Keratinocyte (primary cell): ENCODE measurements around the gene TACC2. TPM values are rescaled to one million over a fixed set of nuclear protein-coding genes. Genes with fewer than 3 reads are reported as not detected.

Source experiments
- DNase-seq: peaks from one replicate; pipeline ENCODE4 v3.0.0-alpha.2; 2011; ENCODE audit warnings: low read depth, missing footprints, low spot score
- FAIRE-seq: peaks from 2 replicates; lab custom pipeline; 2011; peaks lifted over from hg19 to GRCh38; lab: Jason Lieb, UNC
- H2AFZ ChIP-seq: 2 replicates; pipeline ENCODE4 v1.6.0; 2012; ENCODE audit warnings: low read length, control low read depth, inconsistent platforms; ENCODE audit not compliant: control insufficient read depth
- H3K27ac ChIP-seq: 2 replicates; pipeline ENCODE4 v1.5.1; 2011; ENCODE audit warnings: low read length; ENCODE audit not compliant: control insufficient read depth, insufficient read depth
- H3K27me3 ChIP-seq: 3 replicates; pipeline ENCODE4 v1.6.0; 2011; ENCODE audit warnings: low read length; ENCODE audit not compliant: control insufficient read depth, insufficient read depth; ENCODE audit errors: extremely low read depth
- H3K36me3 ChIP-seq, 2 experiments: 2 replicates in 1 of 2; 3 replicates in 1 of 2; pipeline ENCODE4 v1.5.1; 2011; ENCODE audit warnings: low read length in 2 of 2, mild to moderate bottlenecking in 1 of 2; ENCODE audit not compliant: control insufficient read depth in 2 of 2, insufficient read depth in 2 of 2; ENCODE audit errors: extremely low read depth in 1 of 2
- H3K4me1 ChIP-seq: 3 replicates; pipeline ENCODE4 v1.5.1; 2011; ENCODE audit warnings: low read length; ENCODE audit not compliant: control insufficient read depth, insufficient read depth; ENCODE audit errors: extremely low read depth
- H3K4me2 ChIP-seq: 3 replicates; pipeline ENCODE4 v1.6.0; 2011; ENCODE audit warnings: low read depth, low read length; ENCODE audit not compliant: control insufficient read depth, insufficient read depth; ENCODE audit errors: extremely low read depth
- H3K4me3 ChIP-seq, 3 experiments: fragments of 200-600 bp in 1 of 3; sonication (generic) in 1 of 3; 2 replicates in 2 of 3; 3 replicates in 1 of 3; pipeline ENCODE4 v1.5.1; 2011 to 2016; ENCODE audit warnings: low read length in 3 of 3, mild to moderate bottlenecking in 3 of 3, control low read depth in 2 of 3, inconsistent platforms in 1 of 3, low read depth in 1 of 3, mixed read lengths in 1 of 3, mixed run types in 1 of 3, moderate library complexity in 1 of 3; ENCODE audit not compliant: control insufficient read depth in 2 of 3, insufficient read depth in 2 of 3; ENCODE audit errors: extremely low read depth in 1 of 3
- H3K79me2 ChIP-seq: 2 replicates; pipeline ENCODE4 v1.6.0; 2012; ENCODE audit warnings: low read length; ENCODE audit not compliant: control insufficient read depth, insufficient read depth
- H3K9ac ChIP-seq: 3 replicates; pipeline ENCODE4 v1.6.0; 2011; ENCODE audit warnings: low read length; ENCODE audit not compliant: control insufficient read depth, insufficient read depth; ENCODE audit errors: extremely low read depth
- H3K9me1 ChIP-seq: 3 replicates; pipeline ENCODE4 v1.6.0; 2011; ENCODE audit warnings: low read length; ENCODE audit not compliant: control insufficient read depth, insufficient read depth; ENCODE audit errors: extremely low read depth
- H3K9me3 ChIP-seq: 2 replicates; pipeline ENCODE4 v1.5.1; 2012; ENCODE audit warnings: low read depth, low read length; ENCODE audit not compliant: control insufficient read depth
- H4K20me1 ChIP-seq: 3 replicates; pipeline ENCODE4 v1.6.0; 2011; ENCODE audit warnings: low read length; ENCODE audit not compliant: control insufficient read depth, insufficient read depth; ENCODE audit errors: extremely low read depth
- CTCF ChIP-seq, 3 experiments: IDR thresholded peaks in 1 of 3; conservative IDR thresholded peaks in 1 of 3; optimal IDR thresholded peaks in 1 of 3; 2 replicates in 2 of 3; 3 replicates in 1 of 3; pipeline versions ENCODE3 to v1.5.1; 2011; ENCODE audit warnings: low read length in 3 of 3, mild to moderate bottlenecking in 3 of 3, moderate library complexity in 2 of 3, control low read depth in 1 of 3, inconsistent platforms in 1 of 3; ENCODE audit not compliant: insufficient read depth in 2 of 3; ENCODE audit errors: extremely low read depth in 1 of 3
- EZH2 ChIP-seq: IDR thresholded peaks from one replicate; pipeline ENCODE4 v1.6.1; 2012; ENCODE audit warnings: inconsistent platforms, mild to moderate bottlenecking, low read length, moderate library complexity
- dilution Hi-C: fragments of 300-500 bp; cut with MboI; formaldehyde crosslinking; loops from one replicate; pipeline ENCODE4 v1.7.0; 2020; ENCODE audit warnings: low sequenced_read_pairs; ENCODE audit not compliant: extremely low pct_ligation_motif_present
- polyA plus RNA-seq, 5 experiments: library from polyadenylated mRNA; depleted of rRNA in 3 of 5; stranded (reverse) in 3 of 5; stranded (forward) in 1 of 5; unstranded in 1 of 5; fragments of >200 nt; gene quantifications; 1 replicate in 1 of 5; 2 replicates in 3 of 5; 3 replicates in 1 of 5; pipeline versions ENCODE4 v1.2.1 to v1.2.3, GENCODE V29; 2011 to 2012; ENCODE audit warnings: missing spikeins in 2 of 5, low read depth in 1 of 5, low replicate concordance in 1 of 5

Gene TACC2
- polyA plus RNA-seq, 1 donor (not counting 4 experiments of a cell fraction or from before 2014, with no cell fraction given) = 12.8 TPM

DNA sequence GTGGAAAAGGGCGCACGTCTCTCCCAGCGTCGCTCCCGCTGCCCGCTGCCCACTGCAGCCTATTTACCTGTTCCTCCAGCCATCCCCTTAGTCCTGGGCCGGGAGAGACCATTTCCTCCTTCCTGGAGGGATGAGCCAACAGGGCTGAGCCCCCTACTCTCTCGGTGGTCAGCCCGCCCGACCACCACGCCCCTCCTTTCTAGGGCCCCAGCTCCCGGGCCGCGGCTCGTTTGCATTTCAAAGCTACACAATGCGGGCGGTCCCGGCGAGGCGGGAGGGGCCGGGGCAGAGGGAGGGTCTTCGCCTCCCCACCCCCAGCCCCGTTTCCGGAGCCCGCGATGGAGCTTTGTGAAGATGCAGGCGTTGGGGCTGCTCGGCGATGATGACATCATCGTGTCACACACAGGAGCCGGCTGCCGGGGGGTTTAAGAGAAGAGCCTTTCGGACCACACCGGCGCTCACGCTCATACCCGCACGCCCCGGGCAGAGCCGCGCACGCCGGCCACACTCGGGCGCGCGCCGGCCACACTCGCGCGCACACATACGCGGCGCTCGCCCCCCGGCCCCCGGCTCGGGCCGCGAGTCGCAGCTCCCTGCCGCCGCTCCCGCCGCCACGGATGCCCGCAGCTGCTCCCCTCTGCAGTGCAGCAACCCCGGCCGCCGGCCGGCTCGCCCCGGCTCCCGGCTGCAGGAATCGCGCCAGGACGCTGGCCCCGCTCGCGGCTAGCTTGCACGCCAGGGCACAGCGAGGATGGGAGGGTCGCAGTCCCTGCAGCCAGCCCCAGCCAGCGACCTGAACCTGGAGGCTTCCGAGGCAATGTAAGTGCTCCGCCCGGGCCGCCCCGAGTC, 174.4 kb downstream of the TACC2 start:
- Histone ChIP-seq H3K9me1 (no peaks in the 10 kb centered on the region), H3K36me3 (peaks cover 5 to 8% of the 10 kb centered on the region in 2 experiments), H4K20me1 (peaks cover 5% of the 10 kb centered on the region), H3K27me3 (no peaks in the 10 kb centered on the region), H3K27ac (no peak overlapping the region), H3K4me1 (no peaks in the 10 kb centered on the region), H3K79me2 (no peaks in the 10 kb centered on the region), H3K4me2 (peak overlapping the region; percentile 41), H3K9ac (no peak overlapping the region), H3K4me3 (peak overlapping the region in 1 of 3 experiments; percentile 20), H3K9me3 (no peaks in the 10 kb centered on the region), H2AFZ (no peak overlapping the region)
- FAIRE-seq = no peak
- TF ChIP-seq CTCF (optimal IDR thresholded peaks at IDR 0.05 in 1 of 3, IDR thresholded peaks at IDR 0.05 in 1 of 3, conservative IDR thresholded peaks at IDR 0.05 in 1 of 3; ENCODE audit: extremely low read depth in 1 of 3, insufficient read depth in 2 of 3, low read length in 3 of 3) = no peak
- no peak for TF ChIP-seq EZH2
- no peak for DNase-seq
- dilution Hi-C loops = no loop called here

DNA sequence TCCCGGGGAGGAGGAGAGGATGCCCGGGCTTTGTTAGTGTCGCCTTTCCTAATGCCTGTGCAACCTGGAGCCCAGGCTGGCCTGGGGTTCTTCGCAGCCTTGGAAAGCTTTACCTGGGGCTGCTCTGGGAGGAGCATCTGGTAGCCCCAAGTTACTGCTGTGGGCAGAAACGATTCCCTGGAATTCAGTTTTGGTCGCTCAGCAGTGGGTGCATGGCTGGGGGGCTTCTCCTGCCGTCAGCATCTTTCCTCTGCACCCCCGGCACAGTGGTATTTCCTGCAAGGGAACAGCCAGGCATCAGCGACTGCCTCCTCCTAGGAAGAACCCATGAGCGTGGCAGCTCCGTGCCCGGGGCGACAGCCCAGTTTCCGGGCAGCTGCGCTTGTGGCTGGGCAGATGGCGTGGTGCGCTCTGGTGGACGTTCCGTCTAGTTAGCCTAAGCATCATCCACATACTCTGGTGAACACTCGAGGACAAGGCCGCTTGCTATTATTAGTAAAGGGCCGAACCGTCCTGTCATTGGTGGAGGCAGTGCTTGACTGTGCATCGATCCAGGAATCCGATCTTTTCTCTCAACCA, 175.1 kb downstream of the TACC2 start:
- Histone ChIP-seq H3K79me2 (no peaks in the 10 kb centered on the region), H3K9me3 (no peaks in the 10 kb centered on the region), H2AFZ (no peak overlapping the region), H3K4me2 (no peak overlapping the region), H3K9ac (no peak overlapping the region), H3K9me1 (no peaks in the 10 kb centered on the region), H3K27me3 (no peaks in the 10 kb centered on the region), H3K4me1 (no peaks in the 10 kb centered on the region), H4K20me1 (peaks cover 5% of the 10 kb centered on the region), H3K27ac (no peak overlapping the region), H3K4me3 (no peak overlapping the region), H3K36me3 (peaks cover 5% of the 10 kb centered on the region in 2 experiments)
- dilution Hi-C loops = no loop called here
- no peak for TF ChIP-seq EZH2
- TF ChIP-seq CTCF (optimal IDR thresholded peaks at IDR 0.05 in 1 of 3, IDR thresholded peaks at IDR 0.05 in 1 of 3, conservative IDR thresholded peaks at IDR 0.05 in 1 of 3; ENCODE audit: extremely low read depth in 1 of 3, insufficient read depth in 2 of 3, low read length in 3 of 3) = no peak
- FAIRE-seq (no peak), DNase-seq (no peak)
